Keratinocyte (primary cell): ENCODE results near the gene TRAF3IP1. TPM values are rescaled to one million over a fixed set of nuclear protein-coding genes. Genes with fewer than 3 reads are reported as not detected.

Experiments
- DNase-seq: peaks from one replicate; pipeline ENCODE4 v3.0.0-alpha.2; 2011; ENCODE audit warnings: low read depth, missing footprints, low spot score
- FAIRE-seq: peaks from 2 replicates; lab custom pipeline; 2011; peaks lifted over from hg19 to GRCh38; lab: Jason Lieb, UNC
- H2AFZ ChIP-seq: 2 replicates; pipeline ENCODE4 v1.6.0; 2012; ENCODE audit warnings: low read length, control low read depth, inconsistent platforms; ENCODE audit not compliant: control insufficient read depth
- H3K27ac ChIP-seq: 2 replicates; pipeline ENCODE4 v1.5.1; 2011; ENCODE audit warnings: low read length; ENCODE audit not compliant: control insufficient read depth, insufficient read depth
- H3K27me3 ChIP-seq: 3 replicates; pipeline ENCODE4 v1.6.0; 2011; ENCODE audit warnings: low read length; ENCODE audit not compliant: control insufficient read depth, insufficient read depth; ENCODE audit errors: extremely low read depth
- H3K36me3 ChIP-seq, 2 experiments: 2 replicates in 1 of 2; 3 replicates in 1 of 2; pipeline ENCODE4 v1.5.1; 2011; ENCODE audit warnings: low read length in 2 of 2, mild to moderate bottlenecking in 1 of 2; ENCODE audit not compliant: control insufficient read depth in 2 of 2, insufficient read depth in 2 of 2; ENCODE audit errors: extremely low read depth in 1 of 2
- H3K4me1 ChIP-seq: 3 replicates; pipeline ENCODE4 v1.5.1; 2011; ENCODE audit warnings: low read length; ENCODE audit not compliant: control insufficient read depth, insufficient read depth; ENCODE audit errors: extremely low read depth
- H3K4me2 ChIP-seq: 3 replicates; pipeline ENCODE4 v1.6.0; 2011; ENCODE audit warnings: low read depth, low read length; ENCODE audit not compliant: control insufficient read depth, insufficient read depth; ENCODE audit errors: extremely low read depth
- H3K4me3 ChIP-seq, 3 experiments: fragments of 200-600 bp in 1 of 3; sonication (generic) in 1 of 3; 2 replicates in 2 of 3; 3 replicates in 1 of 3; pipeline ENCODE4 v1.5.1; 2011 to 2016; ENCODE audit warnings: low read length in 3 of 3, mild to moderate bottlenecking in 3 of 3, control low read depth in 2 of 3, inconsistent platforms in 1 of 3, low read depth in 1 of 3, mixed read lengths in 1 of 3, mixed run types in 1 of 3, moderate library complexity in 1 of 3; ENCODE audit not compliant: control insufficient read depth in 2 of 3, insufficient read depth in 2 of 3; ENCODE audit errors: extremely low read depth in 1 of 3
- H3K79me2 ChIP-seq: 2 replicates; pipeline ENCODE4 v1.6.0; 2012; ENCODE audit warnings: low read length; ENCODE audit not compliant: control insufficient read depth, insufficient read depth
- H3K9ac ChIP-seq: 3 replicates; pipeline ENCODE4 v1.6.0; 2011; ENCODE audit warnings: low read length; ENCODE audit not compliant: control insufficient read depth, insufficient read depth; ENCODE audit errors: extremely low read depth
- H3K9me1 ChIP-seq: 3 replicates; pipeline ENCODE4 v1.6.0; 2011; ENCODE audit warnings: low read length; ENCODE audit not compliant: control insufficient read depth, insufficient read depth; ENCODE audit errors: extremely low read depth
- H3K9me3 ChIP-seq: 2 replicates; pipeline ENCODE4 v1.5.1; 2012; ENCODE audit warnings: low read depth, low read length; ENCODE audit not compliant: control insufficient read depth
- H4K20me1 ChIP-seq: 3 replicates; pipeline ENCODE4 v1.6.0; 2011; ENCODE audit warnings: low read length; ENCODE audit not compliant: control insufficient read depth, insufficient read depth; ENCODE audit errors: extremely low read depth
- EZH2 ChIP-seq: IDR thresholded peaks from one replicate; pipeline ENCODE4 v1.6.1; 2012; ENCODE audit warnings: inconsistent platforms, mild to moderate bottlenecking, low read length, moderate library complexity
- dilution Hi-C: fragments of 300-500 bp; cut with MboI; formaldehyde crosslinking; loops from one replicate; pipeline ENCODE4 v1.7.0; 2020; ENCODE audit warnings: low sequenced_read_pairs; ENCODE audit not compliant: extremely low pct_ligation_motif_present
- polyA plus RNA-seq, 5 experiments: library from polyadenylated mRNA; depleted of rRNA in 3 of 5; stranded (reverse) in 3 of 5; stranded (forward) in 1 of 5; unstranded in 1 of 5; fragments of >200 nt; gene quantifications; 1 replicate in 1 of 5; 2 replicates in 3 of 5; 3 replicates in 1 of 5; pipeline versions ENCODE4 v1.2.1 to v1.2.3, GENCODE V29; 2011 to 2012; ENCODE audit warnings: missing spikeins in 2 of 5, low read depth in 1 of 5, low replicate concordance in 1 of 5
- TF ChIP-seq, protein P1 (sequence below), 3 experiments: IDR thresholded peaks in 1 of 3; conservative IDR thresholded peaks in 1 of 3; optimal IDR thresholded peaks in 1 of 3; 2 replicates in 2 of 3; 3 replicates in 1 of 3; pipeline versions ENCODE3 to v1.5.1; 2011; ENCODE audit warnings: low read length in 3 of 3, mild to moderate bottlenecking in 3 of 3, moderate library complexity in 2 of 3, control low read depth in 1 of 3, inconsistent platforms in 1 of 3; ENCODE audit not compliant: insufficient read depth in 2 of 3; ENCODE audit errors: extremely low read depth in 1 of 3

TRAF3IP1 gene
- polyA plus RNA-seq, 1 donor (not counting 4 experiments of a cell fraction or from before 2014, with no cell fraction given): 7.0 TPM

DNA sequence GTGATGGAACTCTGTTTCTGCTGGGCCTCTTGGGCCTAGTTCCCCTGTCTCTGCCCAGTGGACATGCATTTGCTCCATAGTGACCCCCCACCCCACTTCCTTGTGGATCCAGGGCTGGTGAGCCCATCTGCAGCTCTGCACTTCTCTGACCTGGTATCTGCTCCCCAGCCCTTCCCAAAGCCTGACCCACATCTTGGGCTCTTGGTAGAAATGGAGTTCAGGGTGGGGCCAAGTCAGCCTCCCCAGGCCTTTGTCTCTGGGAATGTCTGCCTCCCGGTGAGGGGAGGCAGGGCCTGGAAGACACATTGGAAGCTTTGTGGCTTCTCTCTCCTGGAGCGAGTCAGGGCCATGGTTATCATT lies 6.3 kb upstream of the TRAF3IP1 start:
- H3K4me3 ChIP-seq: no peak overlapping the region
- no peaks in the 10 kb centered on the region for H3K9me1 ChIP-seq
- TF ChIP-seq, protein P1, sequence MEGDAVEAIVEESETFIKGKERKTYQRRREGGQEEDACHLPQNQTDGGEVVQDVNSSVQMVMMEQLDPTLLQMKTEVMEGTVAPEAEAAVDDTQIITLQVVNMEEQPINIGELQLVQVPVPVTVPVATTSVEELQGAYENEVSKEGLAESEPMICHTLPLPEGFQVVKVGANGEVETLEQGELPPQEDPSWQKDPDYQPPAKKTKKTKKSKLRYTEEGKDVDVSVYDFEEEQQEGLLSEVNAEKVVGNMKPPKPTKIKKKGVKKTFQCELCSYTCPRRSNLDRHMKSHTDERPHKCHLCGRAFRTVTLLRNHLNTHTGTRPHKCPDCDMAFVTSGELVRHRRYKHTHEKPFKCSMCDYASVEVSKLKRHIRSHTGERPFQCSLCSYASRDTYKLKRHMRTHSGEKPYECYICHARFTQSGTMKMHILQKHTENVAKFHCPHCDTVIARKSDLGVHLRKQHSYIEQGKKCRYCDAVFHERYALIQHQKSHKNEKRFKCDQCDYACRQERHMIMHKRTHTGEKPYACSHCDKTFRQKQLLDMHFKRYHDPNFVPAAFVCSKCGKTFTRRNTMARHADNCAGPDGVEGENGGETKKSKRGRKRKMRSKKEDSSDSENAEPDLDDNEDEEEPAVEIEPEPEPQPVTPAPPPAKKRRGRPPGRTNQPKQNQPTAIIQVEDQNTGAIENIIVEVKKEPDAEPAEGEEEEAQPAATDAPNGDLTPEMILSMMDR (optimal IDR thresholded peaks at IDR 0.05 in 1 of 3, IDR thresholded peaks at IDR 0.05 in 1 of 3, conservative IDR thresholded peaks at IDR 0.05 in 1 of 3; ENCODE audit: extremely low read depth in 1 of 3, insufficient read depth in 2 of 3, low read length in 3 of 3): no peak
- TF ChIP-seq EZH2: no peak
- DNase-seq: no peak
- no peaks in the 10 kb centered on the region for H3K79me2 ChIP-seq
- H3K27me3 ChIP-seq: no peaks in the 10 kb centered on the region
- no peak overlapping the region for H3K4me2 ChIP-seq
- no peaks in the 10 kb centered on the region for H3K4me1 ChIP-seq
- H3K27ac ChIP-seq: no peak overlapping the region
- H3K9me3 ChIP-seq: no peaks in the 10 kb centered on the region
- no peak for FAIRE-seq
- no peak overlapping the region for H2AFZ ChIP-seq
- H3K9ac ChIP-seq: no peak overlapping the region
- H3K36me3 ChIP-seq: no peaks in the 10 kb centered on the region
- dilution Hi-C loops: no loop called here
- no peaks in the 10 kb centered on the region for H4K20me1 ChIP-seq

DNA sequence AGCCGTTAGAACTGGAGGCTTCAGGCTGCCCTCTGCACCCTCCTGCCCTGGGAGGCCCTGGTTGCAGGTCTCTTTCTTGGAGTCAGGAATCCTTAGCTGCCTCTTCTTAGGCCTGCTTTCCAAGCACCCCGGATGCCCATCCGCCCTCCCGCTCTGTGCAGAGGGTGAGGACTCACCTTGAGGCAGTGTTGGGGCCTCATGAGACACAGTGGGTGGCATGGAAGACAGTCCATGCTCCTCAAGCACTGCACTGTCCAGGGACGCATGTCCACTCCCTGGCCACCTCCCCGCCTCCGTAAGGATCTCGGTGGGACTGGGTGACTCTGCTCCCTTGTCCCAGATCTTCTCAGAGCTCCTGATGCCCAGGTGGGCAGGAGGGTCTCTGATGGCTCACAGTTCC lies 5.7 kb upstream of the TRAF3IP1 start:
- no peaks in the 10 kb centered on the region for H3K9me3 ChIP-seq
- no peaks in the 10 kb centered on the region for H3K27me3 ChIP-seq
- DNase-seq (no peak), FAIRE-seq (no peak)
- dilution Hi-C loops: no loop called here
- H2AFZ ChIP-seq: no peak overlapping the region
- peaks cover under 1% of the 10 kb centered on the region for H3K4me1 ChIP-seq
- H3K9ac ChIP-seq: no peak overlapping the region
- H3K36me3 ChIP-seq: no peaks in the 10 kb centered on the region
- TF ChIP-seq, protein P1 (optimal IDR thresholded peaks at IDR 0.05 in 1 of 3, IDR thresholded peaks at IDR 0.05 in 1 of 3, conservative IDR thresholded peaks at IDR 0.05 in 1 of 3; ENCODE audit: extremely low read depth in 1 of 3, insufficient read depth in 2 of 3, low read length in 3 of 3): no peak
- TF ChIP-seq EZH2: no peak
- H3K4me3 ChIP-seq: no peak overlapping the region
- no peaks in the 10 kb centered on the region for H4K20me1 ChIP-seq
- H3K79me2 ChIP-seq: no peaks in the 10 kb centered on the region
- no peak overlapping the region for H3K4me2 ChIP-seq
- no peaks in the 10 kb centered on the region for H3K9me1 ChIP-seq
- no peak overlapping the region for H3K27ac ChIP-seq
